Natural killer cell (primary cell): Measurements from ENCODE around the gene FHIP1B. TPM values are rescaled to one million over a fixed set of nuclear protein-coding genes. Genes with fewer than 3 reads are reported as not detected.

Experiments
- ATAC-seq, 3 donors: fragments of 150-1000 bp in 2 of 3; fragments of 200-7000 bp in 1 of 3; cut with Tn5 transposase; 1 replicate in 1 of 3; 2 replicates in 2 of 3; pipeline ENCODE4 v1.10.0; 2021; ENCODE audit warnings: mild to moderate bottlenecking in 2 of 3, moderate library complexity in 2 of 3
- DNase-seq, 2 donors: peaks; one replicate each; pipeline versions ENCODE4 v3.0.0 to v3.0.0-alpha.2; 2013 to 2021; ENCODE audit warnings: mixed read lengths in 1 of 2
- H3K27ac ChIP-seq: one replicate; pipeline ENCODE4 v1.5.1; 2013; ENCODE audit warnings: mild to moderate bottlenecking, low read length
- H3K27me3 ChIP-seq: one replicate; pipeline ENCODE4 v1.6.1; 2013; ENCODE audit warnings: low read length; ENCODE audit not compliant: control insufficient read depth, insufficient read depth
- H3K36me3 ChIP-seq: one replicate; pipeline ENCODE4 v1.6.1; 2013; ENCODE audit warnings: low read length; ENCODE audit not compliant: control insufficient read depth, insufficient read depth
- H3K4me1 ChIP-seq: one replicate; pipeline ENCODE4 v1.6.1; 2013; ENCODE audit warnings: low read length; ENCODE audit not compliant: control insufficient read depth, insufficient read depth
- H3K4me3 ChIP-seq: one replicate; pipeline ENCODE4 v1.5.1; 2013; ENCODE audit warnings: low read length
- H3K9me3 ChIP-seq: one replicate; pipeline ENCODE4 v1.6.1; 2013; ENCODE audit warnings: low read length; ENCODE audit not compliant: control insufficient read depth, insufficient read depth
- H3K27ac Mint-ChIP-seq, 2 donors: one replicate each; pipeline ENCODE4 v1.8.0; 2022; ENCODE audit warnings: mild to moderate bottlenecking in 2 of 2, mixed read lengths in 2 of 2, moderate library complexity in 1 of 2
- H3K27me3 Mint-ChIP-seq, 2 donors: one replicate each; pipeline ENCODE4 v1.8.0; 2022; ENCODE audit warnings: low read depth in 2 of 2, mixed read lengths in 2 of 2
- H3K36me3 Mint-ChIP-seq: one replicate; pipeline ENCODE4 v1.8.0; 2022; ENCODE audit warnings: mixed read lengths
- H3K4me1 Mint-ChIP-seq, 2 donors: one replicate each; pipeline ENCODE4 v1.8.0; 2022; ENCODE audit warnings: mixed read lengths in 2 of 2
- H3K4me3 Mint-ChIP-seq: one replicate; pipeline ENCODE4 v1.8.0; 2022; ENCODE audit warnings: mild to moderate bottlenecking, moderate library complexity, mixed read lengths
- H3K9me3 Mint-ChIP-seq, 2 donors: one replicate each; pipeline ENCODE4 v1.8.0; 2022; ENCODE audit warnings: mixed read lengths in 2 of 2
- CTCF ChIP-seq: fragments of 200-600 bp; IDR thresholded peaks from one replicate; pipeline ENCODE4 v1.8.0; 2022; ENCODE audit warnings: antibody characterized with exemption
- WGBS: methylation state at CpG from one replicate; pipeline ENCODE4 v1.1.7; 2013; ENCODE audit warnings: missing lambda C conversion rate; ENCODE audit not compliant: insufficient coverage; 5-methylcytosine and 5-hydroxymethylcytosine counted together
- intact Hi-C: fragments of 100-400 bp; cut with micrococcal nuclease; formaldehyde crosslinking; loops from one replicate; pipeline ENCODE4 v1.14.2; 2022
- total RNA-seq, 4 donors: library from RNA; stranded (reverse); fragments of 120-200 nt in 1 of 4; gene quantifications; one replicate each; pipeline versions ENCODE4 v1.2.3 to v1.2.4, GENCODE V29; 2013 to 2022

FHIP1B gene
- total RNA-seq, 3 donors from 2014 or later (not counting 1 experiment from before 2014, with no cell fraction given) = 50.6 to 76.9 (median 58.4) TPM

DNA sequence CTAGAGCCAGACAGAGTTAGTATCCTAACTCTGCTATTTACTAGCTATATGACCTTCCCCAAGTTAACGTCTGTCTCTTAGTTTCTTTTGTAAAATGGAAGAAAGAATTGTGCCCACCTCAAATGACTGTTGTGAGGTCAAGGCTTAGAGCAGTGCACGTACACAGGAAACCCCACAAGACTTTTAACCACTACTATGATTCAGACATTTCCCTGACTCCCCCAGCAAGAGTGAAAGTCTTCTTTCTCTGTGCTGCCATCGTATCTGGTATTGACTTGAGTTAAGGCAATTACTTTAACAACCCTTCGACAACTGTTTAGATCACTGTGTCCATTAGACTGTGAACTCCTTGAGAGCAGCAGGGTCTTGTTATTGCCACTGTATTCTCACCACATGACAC, 38.0 kb downstream of the FHIP1B start:
- H3K4me1 ChIP-seq = peaks cover 40% of the 10 kb centered on the region
- peak; percentile 53 to 72 (median 66) for ATAC-seq
- no peaks in the 10 kb centered on the region for H3K27me3 Mint-ChIP-seq
- no peak for TF ChIP-seq CTCF
- peak overlapping the region; percentile 60 for H3K4me3 Mint-ChIP-seq
- peak overlapping the region; percentile 86 to 90 for H3K27ac Mint-ChIP-seq
- H3K4me3 ChIP-seq = no peak overlapping the region
- peak overlapping the region; percentile 46 for H3K27ac ChIP-seq
- H3K27me3 ChIP-seq = no peaks in the 10 kb centered on the region
- no peaks in the 10 kb centered on the region for H3K9me3 ChIP-seq
- peak in 1 of 2 donors; percentile 29 for DNase-seq
- 41% methylated on average over 2 of the region's 4 CpGs for WGBS
- H3K36me3 Mint-ChIP-seq = no peaks in the 10 kb centered on the region
- intact Hi-C loops = no loop called here
- peaks cover 59 to 62% of the 10 kb centered on the region in 2 donors for H3K4me1 Mint-ChIP-seq
- no peaks in the 10 kb centered on the region for H3K9me3 Mint-ChIP-seq
- H3K36me3 ChIP-seq = no peaks in the 10 kb centered on the region

DNA sequence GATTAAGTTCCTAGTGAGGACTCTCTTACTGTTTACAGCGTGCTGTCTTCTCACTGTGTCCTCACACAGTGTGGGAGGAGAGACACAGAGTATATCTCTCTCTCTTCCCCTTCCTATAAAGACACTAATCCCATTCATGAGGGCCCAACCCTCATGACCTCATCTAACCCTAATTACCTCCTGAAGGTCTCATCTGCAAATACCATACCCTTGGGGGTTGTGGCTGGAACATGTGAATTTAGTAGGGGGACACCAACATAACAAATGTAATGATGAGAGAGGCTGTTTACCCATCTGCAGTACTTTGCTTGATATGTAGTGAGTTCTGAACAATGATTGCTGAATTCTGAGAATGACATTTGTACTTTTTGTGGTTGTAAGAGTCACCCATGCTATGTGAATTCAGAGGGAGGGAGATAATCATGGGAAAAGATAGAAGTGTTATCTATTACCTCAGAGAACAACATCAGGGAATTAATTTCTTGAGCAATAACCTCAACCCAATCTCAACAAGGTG, 40.3 kb downstream of the FHIP1B start:
- no peak for ATAC-seq
- Histone ChIP-seq H3K27me3 (no peaks in the 10 kb centered on the region), H3K4me1 (peaks cover 18% of the 10 kb centered on the region), H3K9me3 (no peaks in the 10 kb centered on the region), H3K27ac (no peak overlapping the region), H3K36me3 (no peaks in the 10 kb centered on the region), H3K4me3 (no peak overlapping the region)
- intact Hi-C loops = no loop called here
- 80% methylated on average over 1 of the region's 1 CpG for WGBS
- H3K27me3 Mint-ChIP-seq = no peaks in the 10 kb centered on the region
- no peaks in the 10 kb centered on the region for H3K9me3 Mint-ChIP-seq
- no peaks in the 10 kb centered on the region for H3K36me3 Mint-ChIP-seq
- peak overlapping the region in 1 of 2 donors; percentile 90 for H3K27ac Mint-ChIP-seq
- TF ChIP-seq CTCF = no peak
- no peak for DNase-seq
- H3K4me3 Mint-ChIP-seq = no peak overlapping the region
- H3K4me1 Mint-ChIP-seq = peaks cover 40 to 41% of the 10 kb centered on the region in 2 donors

DNA sequence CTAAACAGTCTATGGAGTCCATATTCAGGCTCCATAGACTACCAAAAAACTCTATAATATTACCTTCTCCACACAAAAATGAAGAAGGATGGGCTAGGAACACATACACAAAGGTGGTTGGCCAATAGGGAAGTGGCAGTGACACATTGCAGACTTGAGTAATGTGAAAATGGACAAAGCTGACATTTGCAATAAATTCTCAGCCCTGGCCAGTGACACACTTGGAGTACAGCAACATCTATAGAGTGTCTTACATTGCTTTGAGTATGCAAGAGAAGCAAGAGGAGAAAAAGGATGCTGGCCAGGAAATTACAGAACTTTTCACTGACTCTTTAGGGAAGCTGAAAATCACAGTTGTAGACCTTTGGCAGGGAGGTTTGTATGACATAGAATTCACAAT, 42.7 kb downstream of the FHIP1B start:
- Histone ChIP-seq H3K9me3 (no peaks in the 10 kb centered on the region), H3K4me1 (peaks cover 9% of the 10 kb centered on the region), H3K36me3 (no peaks in the 10 kb centered on the region), H3K27ac (no peak overlapping the region), H3K4me3 (no peak overlapping the region), H3K27me3 (no peaks in the 10 kb centered on the region)
- H3K36me3 Mint-ChIP-seq = no peaks in the 10 kb centered on the region
- no peak overlapping the region for H3K4me3 Mint-ChIP-seq
- no peaks in the 10 kb centered on the region for H3K27me3 Mint-ChIP-seq
- peaks cover 17 to 20% of the 10 kb centered on the region in 2 donors for H3K4me1 Mint-ChIP-seq
- TF ChIP-seq CTCF = no peak
- ATAC-seq = no peak
- DNase-seq = no peak
- no peak overlapping the region for H3K27ac Mint-ChIP-seq
- no peaks in the 10 kb centered on the region for H3K9me3 Mint-ChIP-seq
- intact Hi-C loops = no loop called here

DNA sequence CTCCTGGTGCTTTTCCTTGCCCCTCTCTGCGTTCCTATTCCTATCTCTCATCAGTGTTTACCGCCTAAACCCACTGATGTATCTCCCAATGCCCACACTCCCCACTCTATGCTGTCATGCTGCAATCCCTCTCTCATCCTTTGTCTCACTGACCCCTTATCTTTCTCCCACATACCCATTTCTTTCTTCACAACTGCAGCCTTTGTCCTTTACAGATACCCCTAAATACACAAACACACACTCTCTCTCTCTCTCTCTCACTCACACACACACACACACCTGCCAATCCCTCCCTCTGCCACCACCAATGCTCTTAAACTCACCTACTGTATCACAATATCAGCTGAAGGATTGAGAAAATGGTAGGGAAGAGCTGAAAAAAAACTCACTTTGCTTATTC, 59.0 kb downstream of the FHIP1B start:
- peaks cover 9 to 11% of the 10 kb centered on the region in 2 donors for H3K27me3 Mint-ChIP-seq
- TF ChIP-seq CTCF = no peak
- Histone ChIP-seq H3K4me1 (peaks cover 4% of the 10 kb centered on the region), H3K27ac (no peak overlapping the region), H3K27me3 (no peaks in the 10 kb centered on the region), H3K9me3 (no peaks in the 10 kb centered on the region), H3K4me3 (no peak overlapping the region), H3K36me3 (no peaks in the 10 kb centered on the region)
- ATAC-seq (no peak), DNase-seq (no peak)
- intact Hi-C loops = no loop called here
- H3K27ac Mint-ChIP-seq = no peak overlapping the region
- H3K4me1 Mint-ChIP-seq = peaks cover 7 to 14% of the 10 kb centered on the region in 2 donors
- H3K9me3 Mint-ChIP-seq = no peaks in the 10 kb centered on the region
- WGBS = 77% methylated on average over 2 of the region's 2 CpGs
- H3K4me3 Mint-ChIP-seq = no peak overlapping the region
- H3K36me3 Mint-ChIP-seq = no peaks in the 10 kb centered on the region
